Right renal pelvis (tissue), 4 donors: Measurements from ENCODE around the gene AFF1. TPM values are rescaled to one million over a fixed set of nuclear protein-coding genes. Genes with fewer than 3 reads are reported as not detected.
"Not testable (repeated sequence)": the region's sequence is repeated elsewhere in the genome, so short reads cannot be mapped to it uniquely, and the experiment has no call there.

Experiments
- DNase-seq, 4 donors: peaks; one replicate each; pipeline ENCODE4 v3.0.0-alpha.2; 2013; ENCODE audit warnings: low read depth in 4 of 4, low spot score in 3 of 4, missing footprints in 1 of 4
- polyA plus RNA-seq, 4 donors: library from polyadenylated mRNA; unstranded; fragments of 120-200 nt; gene quantifications; one replicate each; pipeline ENCODE4 v1.2.1, GENCODE V29; 2013; ENCODE audit not compliant: insufficient read length in 4 of 4

The AFF1 gene
- polyA plus RNA-seq, 4 donors, result 44.1 to 59.5 (median 50.1) TPM

DNA sequence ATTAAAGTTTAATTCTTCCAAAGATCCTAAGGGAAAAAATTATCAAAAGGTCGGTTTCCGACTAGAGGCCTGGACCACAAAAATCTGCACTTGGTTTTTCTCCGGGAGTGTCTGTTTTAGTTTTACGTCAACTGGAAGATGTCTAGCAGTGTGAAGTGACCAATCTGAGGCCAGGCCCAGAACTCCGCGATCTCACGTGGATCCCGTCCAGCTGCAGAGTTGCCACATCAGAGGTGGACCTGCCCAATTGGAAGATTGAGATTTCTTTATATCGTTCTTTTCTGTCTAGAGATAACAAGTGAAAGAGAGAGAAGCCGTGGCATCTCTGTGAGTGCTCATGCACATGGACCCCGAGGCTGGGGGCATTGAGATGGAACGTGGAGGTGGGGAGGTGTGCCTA lies 115.8 kb downstream of the AFF1 start:
- DNase-seq, result no peak

DNA sequence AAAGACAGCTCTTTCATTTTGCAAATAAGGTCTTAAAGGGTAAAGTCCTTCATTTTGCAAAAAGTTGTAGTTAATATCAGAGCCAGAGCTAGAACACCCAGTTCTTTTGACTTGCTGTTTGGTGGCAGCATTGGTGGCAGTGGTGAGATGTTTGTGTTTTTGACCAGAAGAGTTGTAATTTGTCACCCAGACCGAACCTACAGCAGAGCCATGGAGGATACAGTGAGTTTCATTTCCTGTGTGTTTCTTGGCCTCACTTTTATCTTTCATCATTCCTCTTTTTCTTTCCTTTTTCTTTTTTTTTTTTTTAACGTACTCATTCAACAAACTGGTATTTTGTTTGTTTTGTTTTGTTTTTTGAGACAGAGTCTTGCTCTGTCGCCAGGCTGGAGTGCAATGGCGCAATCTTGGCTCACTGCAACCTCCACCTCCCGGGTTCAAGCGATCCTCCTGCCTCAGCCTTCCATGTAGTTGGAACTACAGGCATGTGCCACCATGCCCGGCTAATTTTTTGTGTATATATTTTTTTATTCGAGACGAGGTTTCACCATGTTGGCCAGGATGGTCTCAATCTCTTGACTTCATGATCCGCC lies 116.4 kb downstream of the AFF1 start:
- no peak for DNase-seq

DNA sequence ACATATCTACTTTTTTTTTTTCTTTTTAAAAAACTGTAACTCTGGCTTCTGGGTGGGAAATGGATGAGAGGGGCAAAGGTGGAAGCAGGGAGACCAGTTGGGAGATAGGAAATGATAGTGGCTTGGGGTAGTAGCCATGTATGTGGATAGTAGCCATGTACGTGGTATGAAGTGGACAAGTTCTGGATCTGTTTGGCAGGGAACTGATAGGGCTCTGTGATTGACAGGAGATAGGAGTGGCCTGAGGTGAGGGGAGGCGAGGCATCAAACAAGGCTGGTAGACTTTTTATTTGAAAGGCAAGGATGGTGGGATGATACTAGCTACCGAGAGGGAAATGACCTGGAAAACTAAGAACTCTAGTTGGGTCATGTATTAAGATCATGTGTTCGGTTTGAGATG lies 117.8 kb downstream of the AFF1 start:
- DNase-seq, result no peak

DNA sequence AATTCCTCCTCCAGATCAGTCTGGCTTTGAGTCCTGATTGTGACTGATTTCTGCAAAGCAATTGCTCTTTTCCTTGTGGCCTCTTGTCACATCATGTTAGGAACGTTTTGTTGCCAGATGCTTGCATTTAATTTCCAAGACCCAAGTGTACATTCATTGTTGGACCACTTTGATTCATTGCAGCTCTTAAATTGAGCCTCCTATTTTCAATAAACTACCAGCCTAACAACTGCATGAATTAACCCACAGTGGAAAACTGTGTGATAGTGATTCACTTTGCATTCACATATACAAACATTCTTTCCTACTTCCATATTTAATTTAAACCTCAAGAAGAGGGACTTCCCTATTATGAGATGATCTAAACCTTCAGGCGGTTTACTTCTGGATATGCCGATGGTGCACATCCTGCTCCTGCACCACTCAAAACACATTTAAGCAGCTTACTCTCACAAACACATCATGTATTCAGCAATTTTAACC lies 118.4 kb downstream of the AFF1 start:
- no peak for DNase-seq

DNA sequence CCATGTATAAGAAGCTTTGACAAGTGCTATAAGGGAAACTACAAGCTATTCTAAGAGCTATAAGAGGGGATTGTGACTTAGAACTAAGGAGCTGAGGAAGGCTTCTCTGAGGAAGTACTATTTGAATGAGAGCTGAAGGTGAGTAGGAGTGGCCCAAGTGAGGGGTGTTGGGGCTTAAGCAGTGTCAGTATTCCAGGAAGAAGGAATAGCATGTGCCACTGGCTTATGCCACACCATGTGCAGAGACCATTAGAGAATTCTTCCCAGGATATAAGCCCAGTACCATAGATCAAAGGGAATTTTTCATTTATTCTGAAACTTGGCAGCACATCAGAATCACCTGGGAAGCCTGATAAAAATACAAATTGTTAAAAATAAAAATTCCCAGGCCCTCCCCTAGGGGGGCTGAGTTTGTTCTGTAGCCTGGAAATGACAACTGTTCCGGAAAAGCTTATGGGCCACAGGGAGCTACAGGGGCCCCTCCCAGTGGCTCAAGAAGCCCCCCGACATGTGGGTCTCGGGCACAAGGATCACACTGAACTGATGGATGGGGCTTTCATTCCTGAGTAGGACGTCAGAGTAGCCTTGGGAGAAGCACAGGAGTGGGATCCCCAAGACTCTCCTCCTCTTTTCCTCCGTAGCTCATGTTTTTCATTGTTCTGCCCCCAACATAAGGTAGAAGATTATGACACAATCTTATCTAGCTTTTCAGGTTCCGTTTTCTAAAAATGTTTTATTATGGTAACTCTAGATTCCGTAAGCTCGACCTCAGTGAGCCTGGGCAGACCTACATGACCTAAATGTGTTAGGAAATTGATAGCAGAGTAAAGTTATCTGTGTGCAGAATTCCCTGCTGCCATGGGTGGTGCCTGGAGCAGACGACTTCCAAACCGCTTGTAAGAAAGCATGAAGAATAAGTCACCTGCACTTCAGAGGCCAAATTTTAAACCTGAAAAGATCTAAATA lies 119.3 kb downstream of the AFF1 start:
- DNase-seq, result no peak

DNA sequence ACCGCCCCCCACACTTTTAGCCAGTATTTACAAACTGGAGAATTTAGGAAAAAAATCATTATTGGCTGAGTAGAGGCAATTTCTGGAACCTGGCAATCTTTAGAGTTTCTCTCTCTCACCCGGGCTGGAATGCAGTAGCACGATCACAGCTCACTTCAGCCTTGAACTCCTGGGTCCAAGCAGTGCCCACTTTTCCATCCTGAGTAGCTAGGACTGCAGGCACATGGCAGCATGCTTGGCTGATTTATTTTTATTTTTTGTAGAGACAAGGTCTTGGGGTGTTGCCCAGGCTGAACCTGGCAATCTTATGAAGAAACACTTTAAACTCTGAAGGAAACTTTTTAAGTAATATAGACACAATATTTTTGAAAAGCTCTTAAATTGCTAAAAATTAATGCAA lies 120.1 kb downstream of the AFF1 start:
- no peak for DNase-seq

DNA sequence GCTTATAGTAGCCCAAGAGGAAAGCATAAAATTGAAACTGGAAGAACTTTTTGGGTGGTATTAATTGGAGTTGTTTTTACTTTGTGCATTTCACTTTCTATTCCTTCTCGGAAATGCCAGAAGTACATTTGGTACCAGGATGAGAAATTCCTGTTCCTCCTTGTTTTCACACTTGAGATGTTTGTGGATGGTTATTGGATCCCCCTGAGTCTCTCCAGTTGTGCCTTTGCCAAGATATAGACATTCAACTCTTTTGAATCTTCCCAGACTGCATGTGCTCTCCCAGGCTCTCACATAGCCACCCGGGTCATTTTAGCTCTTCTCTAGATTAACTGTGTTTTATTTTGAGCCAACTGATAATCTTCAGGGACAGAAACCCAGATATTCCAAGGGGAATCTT lies 120.5 kb downstream of the AFF1 start:
- DNase-seq, result no peak

DNA sequence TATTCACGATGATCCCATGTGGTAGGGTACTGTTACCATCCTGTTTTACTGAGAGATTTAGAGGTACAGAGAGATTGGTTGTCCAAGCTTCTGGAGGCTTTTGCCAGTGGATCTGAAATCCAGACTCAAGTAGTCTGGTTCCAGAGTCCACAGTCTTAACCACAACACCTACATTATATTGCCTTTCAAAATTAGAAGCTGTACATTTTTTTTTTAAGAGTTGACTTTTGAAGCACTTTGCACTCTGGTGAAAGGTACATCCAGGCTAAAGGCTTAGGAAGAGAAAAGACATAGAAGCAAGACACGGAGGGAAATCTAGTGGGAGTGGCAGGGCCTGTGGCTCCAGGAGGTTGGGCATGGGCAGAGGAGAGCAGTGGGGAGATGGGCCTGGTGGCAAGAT lies 122.1 kb downstream of the AFF1 start:
- DNase-seq, result no peak

DNA sequence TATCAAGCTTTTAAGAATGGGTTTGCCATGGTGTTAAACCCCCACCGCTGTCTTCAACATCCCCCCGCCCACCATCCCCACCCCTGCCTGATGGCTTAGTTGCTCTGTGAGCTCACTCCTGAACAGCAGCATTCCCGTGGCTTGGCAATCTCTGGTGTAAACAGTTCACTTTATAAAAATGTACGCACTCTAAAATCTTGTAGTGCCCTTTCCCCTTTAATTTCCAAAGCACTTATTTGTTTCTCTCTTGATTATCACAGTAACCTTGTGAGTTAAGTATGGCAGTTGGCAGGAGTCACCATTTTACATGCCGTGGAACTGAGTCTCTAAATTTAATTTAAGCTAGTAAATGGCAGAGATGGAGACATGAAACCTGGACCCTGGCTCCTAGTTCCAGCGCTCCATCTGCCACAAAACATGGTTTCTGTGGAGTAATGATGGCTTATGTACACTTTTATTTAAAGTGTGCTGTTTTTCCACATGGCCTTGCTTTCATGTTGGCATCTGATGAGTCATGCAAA lies 123.1 kb downstream of the AFF1 start:
- no peak for DNase-seq

DNA sequence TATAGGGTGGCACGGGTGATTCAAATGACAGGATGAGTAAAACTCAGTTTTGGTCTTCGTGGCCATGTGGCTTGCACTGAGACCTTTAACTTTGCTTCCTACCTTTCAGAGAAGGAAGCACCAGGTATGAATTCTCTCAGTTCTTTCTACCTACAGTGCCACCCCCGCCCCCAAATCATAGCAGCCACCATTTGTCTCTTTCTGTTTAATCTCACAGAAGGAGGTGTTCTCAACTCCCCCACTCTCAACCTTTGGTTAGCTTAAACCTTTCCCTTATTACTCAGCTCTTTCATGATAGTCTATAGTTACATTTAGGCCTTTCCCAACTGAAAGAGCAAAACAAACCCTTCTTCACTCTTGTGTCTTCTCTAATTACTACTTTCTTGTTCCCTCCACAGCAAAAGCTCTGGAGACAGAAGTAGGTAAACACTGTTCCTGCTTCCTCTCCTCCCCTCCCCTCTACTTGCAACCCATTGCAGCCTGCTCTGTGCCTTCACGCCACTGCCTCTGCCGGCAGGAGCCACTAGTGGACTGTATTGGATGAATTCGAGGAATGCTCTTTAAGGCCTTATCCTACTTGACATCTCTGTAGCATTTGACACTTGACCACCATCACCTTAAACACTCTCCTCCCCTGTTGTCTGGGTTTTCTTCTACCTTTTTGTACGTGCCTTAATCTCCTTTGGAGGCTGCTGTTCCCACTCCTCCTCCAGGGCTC lies 123.7 kb downstream of the AFF1 start:
- no peak for DNase-seq

DNA sequence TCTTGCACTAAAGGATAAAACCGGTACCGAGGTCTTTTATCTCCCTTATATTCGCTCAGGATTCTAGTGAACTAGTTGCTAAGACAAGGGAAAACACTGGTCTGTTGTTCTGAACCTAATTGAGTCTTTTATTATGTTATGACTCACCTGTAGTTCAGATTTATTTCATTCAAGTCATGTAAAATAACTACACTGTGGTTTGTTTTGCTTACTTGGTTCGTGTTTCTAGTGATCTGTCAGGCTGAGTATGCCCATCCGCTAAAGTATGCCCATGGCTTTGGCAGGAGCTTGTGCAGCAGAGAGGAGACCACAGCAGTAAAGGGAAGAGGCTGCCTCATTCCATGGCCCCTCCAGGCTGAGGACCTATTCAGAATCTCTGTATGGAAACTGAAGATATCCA lies 126.1 kb downstream of the AFF1 start:
- DNase-seq, result no peak

DNA sequence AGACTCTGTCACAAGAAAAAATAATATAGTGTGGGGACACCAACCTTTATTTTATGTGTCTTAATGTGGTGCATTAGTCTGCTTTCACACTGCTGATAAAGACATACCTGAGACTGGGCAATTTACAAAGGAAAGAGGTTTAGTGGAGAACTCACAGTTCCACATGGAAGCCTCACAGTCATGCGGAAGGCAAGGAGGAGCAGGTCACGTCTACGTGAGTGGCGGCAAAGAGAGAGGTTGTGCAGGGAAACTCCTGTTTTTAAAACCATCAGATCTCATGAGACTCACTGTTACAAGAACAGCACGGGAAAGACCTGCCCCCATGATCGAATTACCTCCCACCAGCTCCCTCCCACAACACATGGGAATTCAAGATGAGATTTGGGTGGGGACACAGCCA lies 130.2 kb downstream of the AFF1 start:
- no peak for DNase-seq

DNA sequence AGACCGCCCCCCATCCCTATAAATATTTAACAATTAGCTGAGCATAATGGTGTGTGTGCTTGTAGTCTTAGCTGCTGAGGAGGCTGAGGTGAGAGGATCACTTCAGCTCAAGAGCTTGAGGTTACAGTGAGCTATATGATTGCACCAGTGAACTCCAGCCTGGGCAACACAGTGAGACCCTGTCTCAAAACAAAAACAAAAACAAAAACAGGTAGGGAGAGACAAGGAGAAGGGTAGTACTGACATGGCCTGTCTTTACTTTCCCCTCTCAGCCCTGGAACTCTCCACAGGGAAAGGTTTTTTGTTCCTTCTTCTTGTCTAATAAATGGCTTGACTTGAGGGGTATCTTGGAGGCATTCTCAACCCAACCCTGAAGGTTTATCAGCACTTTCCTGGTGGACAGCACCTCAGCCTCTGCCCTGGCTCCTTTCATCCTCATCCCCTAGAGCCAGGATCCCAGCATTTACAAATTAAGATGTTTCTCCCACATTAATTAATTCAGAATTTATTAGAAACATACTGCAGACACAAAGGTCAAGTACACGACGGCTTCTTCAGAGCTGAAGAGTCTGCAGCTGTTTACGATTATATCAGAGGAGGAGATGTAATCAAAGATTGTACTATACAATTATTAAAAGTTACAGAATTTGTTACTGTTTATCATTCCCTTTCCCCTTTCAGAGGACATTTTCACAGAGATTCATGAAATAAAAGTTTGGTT lies 131.8 kb downstream of the AFF1 start:
- no peak for DNase-seq

DNA sequence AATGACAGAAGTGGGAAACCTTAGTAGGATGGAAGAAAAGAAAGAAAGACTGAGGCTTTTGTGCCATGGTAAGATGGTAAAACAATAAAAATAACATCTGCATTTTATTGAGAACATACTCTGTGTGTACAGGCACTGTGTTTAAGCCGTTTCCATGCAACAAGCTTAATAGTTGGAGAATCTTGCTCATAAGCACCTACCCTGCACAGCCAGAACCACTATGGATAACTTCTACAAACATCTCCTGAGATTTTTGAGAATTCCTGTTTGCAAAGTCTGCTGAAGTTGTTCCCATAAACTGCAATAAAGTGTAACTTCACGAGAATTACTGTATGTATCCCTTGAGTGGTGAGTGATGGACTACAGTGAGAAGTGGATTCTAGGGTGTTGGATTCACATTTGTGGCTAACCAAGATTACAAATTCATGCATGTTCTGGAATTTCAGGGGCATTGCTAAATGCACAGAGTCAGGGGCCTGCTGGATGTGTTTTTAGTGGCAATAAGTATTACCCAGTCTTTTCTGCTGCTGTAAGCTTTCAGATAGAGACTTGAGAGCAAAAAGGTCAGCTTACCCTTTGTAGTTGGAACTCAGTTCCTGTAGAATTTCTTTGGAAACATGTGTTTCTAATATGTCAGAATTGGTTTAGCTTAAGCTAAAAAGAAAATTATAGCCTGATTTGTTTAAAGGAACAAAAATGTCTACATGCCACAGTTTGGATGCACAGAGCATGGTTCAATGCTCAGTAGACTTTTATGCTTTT lies 132.5 kb downstream of the AFF1 start:
- no peak for DNase-seq

DNA sequence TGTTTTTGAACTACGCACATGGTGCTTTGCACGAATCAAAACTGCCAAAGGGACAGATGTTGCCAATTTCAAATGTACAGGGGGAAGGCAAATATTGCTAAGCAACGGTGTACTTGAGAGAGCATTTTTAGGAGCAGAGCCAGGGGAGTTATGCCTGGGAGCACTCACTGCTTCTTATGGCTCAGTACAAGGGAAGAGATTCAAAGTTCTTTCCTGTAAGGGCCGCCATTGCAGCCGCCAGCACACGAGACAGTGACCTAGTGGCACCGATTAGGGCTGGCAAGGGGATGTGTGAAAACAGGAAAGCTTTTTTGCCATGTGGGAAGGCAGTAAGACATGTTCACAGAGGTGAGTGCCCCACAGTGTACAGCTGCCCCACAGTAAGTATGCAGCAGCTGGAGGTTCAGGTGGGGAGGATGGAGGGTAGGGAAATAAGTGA lies 133.8 kb downstream of the AFF1 start:
- DNase-seq, result no peak

DNA sequence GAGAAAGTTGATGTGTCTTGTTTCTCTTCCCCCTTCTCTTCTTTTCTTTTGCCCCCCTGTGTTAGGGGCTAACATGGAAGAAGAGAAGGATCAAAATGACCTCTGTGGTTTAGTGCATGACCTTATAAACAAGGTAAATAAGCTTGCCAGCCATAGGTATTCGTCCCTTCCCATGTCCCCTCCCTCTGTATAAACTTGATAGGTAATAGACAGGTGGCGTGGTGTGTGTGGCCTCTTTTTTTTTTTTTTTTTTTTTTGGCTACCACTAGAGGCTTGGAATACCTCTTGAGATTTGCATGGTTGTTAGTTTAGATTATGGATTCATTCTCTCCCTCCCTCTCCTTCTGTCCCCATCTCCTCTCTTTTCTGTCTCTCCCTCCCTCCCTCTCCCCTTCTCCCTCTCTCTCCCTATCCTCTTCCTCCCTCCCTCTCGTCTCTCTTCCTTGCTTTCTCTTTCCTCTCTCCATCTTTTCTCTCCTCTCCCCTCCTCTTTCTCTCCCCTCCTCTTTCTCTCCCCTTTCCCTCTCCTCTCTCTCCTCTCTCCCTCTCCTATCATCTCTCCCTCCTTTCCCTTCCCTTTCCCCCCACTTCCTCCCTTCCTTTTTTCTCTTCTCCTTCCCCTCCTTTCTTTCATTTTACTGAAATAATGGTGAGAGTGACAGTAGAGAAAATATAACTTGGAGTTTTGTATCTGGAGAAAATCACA lies 134.4 kb downstream of the AFF1 start:
- no peak for DNase-seq

DNA sequence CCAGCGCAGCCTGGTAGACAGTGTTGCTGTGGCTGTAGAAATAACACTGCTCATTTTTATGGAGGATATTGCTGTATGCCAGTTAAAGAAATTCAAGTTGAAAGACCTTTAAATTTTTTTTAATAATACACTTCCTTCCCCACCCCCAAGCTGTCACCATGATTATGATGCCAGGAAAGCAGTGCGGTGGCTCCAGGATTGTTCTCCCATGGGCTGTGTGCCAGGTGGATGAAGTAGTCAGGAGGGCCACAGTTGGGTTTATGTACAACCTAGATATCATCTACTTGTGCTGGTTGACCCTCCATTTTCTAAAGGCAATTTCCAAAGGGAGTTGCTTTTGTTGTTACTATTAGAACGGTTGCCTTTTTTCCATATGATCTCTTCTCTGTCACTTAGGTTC lies 136.6 kb downstream of the AFF1 start:
- no peak for DNase-seq

DNA sequence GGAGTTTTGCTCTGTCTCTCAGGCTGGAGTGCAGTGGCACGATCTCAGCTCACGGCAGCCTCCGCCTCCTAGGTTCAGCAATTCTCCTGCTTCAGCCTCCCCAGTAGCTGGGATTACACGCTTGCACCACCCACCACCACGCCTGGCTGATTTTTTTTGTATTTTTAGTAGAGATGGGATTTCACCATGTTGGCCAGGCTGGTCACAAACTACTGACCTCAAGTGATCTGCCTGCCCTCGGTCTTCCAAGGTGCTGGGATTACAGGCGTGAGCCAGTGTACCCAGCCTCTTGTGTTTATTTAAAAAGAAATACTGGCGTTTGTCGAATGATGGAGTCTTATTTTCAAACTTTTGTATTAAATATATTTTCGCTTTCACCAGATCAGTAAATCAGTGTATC lies 137.7 kb downstream of the AFF1 start:
- DNase-seq, result not testable (repeated sequence)
